ENCODE measurements around the gene INSYN2A.

DNA sequence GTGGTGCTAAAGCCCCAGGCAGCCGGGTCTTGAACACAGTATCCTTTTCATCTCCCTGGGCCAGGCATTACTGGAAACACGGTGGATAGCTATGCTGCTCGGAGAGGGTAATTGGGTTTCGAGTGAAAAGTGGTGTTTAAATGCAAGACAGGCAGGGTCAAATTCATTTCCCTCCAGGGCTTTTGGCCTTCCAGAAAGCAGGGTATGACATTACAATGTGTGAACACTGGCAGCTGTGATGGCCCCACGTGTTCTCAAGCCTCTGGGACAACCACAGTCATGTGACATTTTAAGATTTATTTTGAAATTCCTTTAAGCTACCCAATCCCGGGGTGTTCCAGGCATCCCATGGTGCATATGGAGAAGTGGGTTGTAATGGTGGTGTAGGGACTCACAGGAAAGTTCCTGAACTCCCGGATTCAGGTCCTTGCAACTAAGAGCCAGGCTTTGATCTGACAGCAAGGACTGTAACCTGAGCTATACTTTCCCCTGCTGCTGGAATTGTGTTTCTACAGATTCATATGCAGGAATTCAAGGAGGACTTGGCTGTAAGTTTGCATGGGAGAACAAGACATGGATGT is 46.8 kb downstream of the INSYN2A start:
- no peak for TF ChIP-seq POLR2A (IDR thresholded peaks at IDR 0.05)
- TF ChIP-seq, protein P1, sequence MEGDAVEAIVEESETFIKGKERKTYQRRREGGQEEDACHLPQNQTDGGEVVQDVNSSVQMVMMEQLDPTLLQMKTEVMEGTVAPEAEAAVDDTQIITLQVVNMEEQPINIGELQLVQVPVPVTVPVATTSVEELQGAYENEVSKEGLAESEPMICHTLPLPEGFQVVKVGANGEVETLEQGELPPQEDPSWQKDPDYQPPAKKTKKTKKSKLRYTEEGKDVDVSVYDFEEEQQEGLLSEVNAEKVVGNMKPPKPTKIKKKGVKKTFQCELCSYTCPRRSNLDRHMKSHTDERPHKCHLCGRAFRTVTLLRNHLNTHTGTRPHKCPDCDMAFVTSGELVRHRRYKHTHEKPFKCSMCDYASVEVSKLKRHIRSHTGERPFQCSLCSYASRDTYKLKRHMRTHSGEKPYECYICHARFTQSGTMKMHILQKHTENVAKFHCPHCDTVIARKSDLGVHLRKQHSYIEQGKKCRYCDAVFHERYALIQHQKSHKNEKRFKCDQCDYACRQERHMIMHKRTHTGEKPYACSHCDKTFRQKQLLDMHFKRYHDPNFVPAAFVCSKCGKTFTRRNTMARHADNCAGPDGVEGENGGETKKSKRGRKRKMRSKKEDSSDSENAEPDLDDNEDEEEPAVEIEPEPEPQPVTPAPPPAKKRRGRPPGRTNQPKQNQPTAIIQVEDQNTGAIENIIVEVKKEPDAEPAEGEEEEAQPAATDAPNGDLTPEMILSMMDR (IDR thresholded peaks at IDR 0.05) = no peak
